Loucy (cell line): ENCODE measurements around the gene LRRC4C.

ENCODE experiments used
- H2AFZ ChIP-seq: fragments of 200-600 bp; sonication (generic); 2 replicates; pipeline ENCODE4 v1.6.0; 2016; ENCODE audit warnings: antibody characterized with exemption, mild to moderate bottlenecking, low read length, moderate library complexity
- H3F3A ChIP-seq: fragments of 200-600 bp; 2 replicates; pipeline ENCODE4 v1.6.0; 2016; ENCODE audit warnings: antibody characterized with exemption, low read depth, mild to moderate bottlenecking
- H3K27me3 ChIP-seq: fragments of 200-600 bp; sonication (generic); 2 replicates; pipeline ENCODE4 v1.6.1; 2014; ENCODE audit warnings: low read length, mild to moderate bottlenecking; ENCODE audit not compliant: insufficient read depth, poor library complexity, severe bottlenecking
- H3K36me3 ChIP-seq: fragments of 200-600 bp; sonication (generic); 2 replicates; pipeline ENCODE4 v1.6.1; 2016; ENCODE audit warnings: low read length; ENCODE audit not compliant: insufficient read depth
- H3K4me1 ChIP-seq: fragments of 200-600 bp; sonication (generic); 2 replicates; pipeline ENCODE4 v1.5.1; 2014; ENCODE audit warnings: low read length, mild to moderate bottlenecking; ENCODE audit not compliant: insufficient read depth, poor library complexity, severe bottlenecking
- H3K4me2 ChIP-seq: fragments of 200-600 bp; sonication (generic); 2 replicates; pipeline ENCODE4 v1.6.0; 2014; ENCODE audit warnings: antibody characterized with exemption, low read length, low read depth, mild to moderate bottlenecking; ENCODE audit not compliant: poor library complexity, severe bottlenecking
- H3K4me3 ChIP-seq: fragments of 200-600 bp; sonication (generic); 2 replicates; pipeline ENCODE4 v1.5.1; 2014; ENCODE audit warnings: low read length, mild to moderate bottlenecking, mixed read lengths; ENCODE audit not compliant: poor library complexity, severe bottlenecking
- H3K79me2 ChIP-seq: fragments of 200-600 bp; sonication (generic); 2 replicates; pipeline ENCODE4 v1.6.1; 2014; ENCODE audit warnings: low read length; ENCODE audit not compliant: insufficient read depth
- H3K9ac ChIP-seq: fragments of 200-600 bp; sonication (generic); 2 replicates; pipeline ENCODE4 v1.6.0; 2014; ENCODE audit warnings: mild to moderate bottlenecking, low read depth, low read length, moderate library complexity; ENCODE audit not compliant: poor library complexity, severe bottlenecking
- H3K9me2 ChIP-seq: fragments of 200-600 bp; sonication (generic); replicated peaks from 2 replicates; pipeline ENCODE4 v1.6.1; 2016; ENCODE audit warnings: low read depth, low read length, mixed read lengths
- H3K9me3 ChIP-seq: fragments of 200-600 bp; sonication (generic); 2 replicates; pipeline ENCODE4 v1.6.1; 2014; ENCODE audit warnings: mild to moderate bottlenecking, antibody characterized with exemption, low read length, low read depth; ENCODE audit not compliant: insufficient read depth
- H4K20me1 ChIP-seq: fragments of 200-600 bp; sonication (generic); 2 replicates; pipeline ENCODE4 v1.6.0; 2014; ENCODE audit warnings: antibody characterized with exemption, low read length, mild to moderate bottlenecking; ENCODE audit not compliant: insufficient read depth, poor library complexity, severe bottlenecking
- EZH2phosphoT487 ChIP-seq: fragments of 200-600 bp; IDR thresholded peaks from 2 replicates; pipeline ENCODE4 v1.6.1; 2018; ENCODE audit warnings: antibody characterized with exemption, mild to moderate bottlenecking, moderate library complexity, borderline replicate concordance
- TF ChIP-seq, protein P1 (sequence below): fragments of 200-600 bp; sonication (generic); conservative IDR thresholded peaks from 2 replicates; pipeline ENCODE4 v1.5.1; 2014; ENCODE audit warnings: mild to moderate bottlenecking, antibody characterized with exemption, low read length

The LRRC4C gene

DNA sequence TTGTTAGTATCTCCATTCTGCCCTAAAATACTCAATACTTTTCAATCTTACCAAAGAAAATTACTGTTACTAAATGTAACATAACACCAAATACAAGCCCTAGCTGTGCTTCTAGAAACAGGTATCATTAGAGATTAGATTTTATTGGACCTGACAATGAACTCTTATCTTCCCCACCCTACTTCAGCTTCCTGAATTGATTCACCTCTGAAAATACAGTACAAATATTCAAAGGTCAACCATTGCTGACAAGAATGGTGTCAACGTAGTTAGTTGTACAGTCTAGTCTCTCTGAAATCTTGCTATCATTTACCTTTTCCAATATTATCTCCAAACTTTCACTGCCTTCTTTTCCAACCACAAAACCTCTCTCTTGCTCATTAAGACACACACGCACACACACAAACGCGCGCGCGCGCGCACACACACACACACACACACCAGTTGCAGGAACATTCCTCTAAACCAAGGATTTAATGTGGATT lies 22.4 kb downstream of the LRRC4C start:
- no peaks in the 10 kb centered on the region for H3K27me3 ChIP-seq
- no peaks in the 10 kb centered on the region for H3F3A ChIP-seq
- no peaks in the 10 kb centered on the region for H3K9me2 ChIP-seq
- H3K79me2 ChIP-seq, result no peaks in the 10 kb centered on the region
- no peak overlapping the region for H3K9ac ChIP-seq
- TF ChIP-seq, protein P1, sequence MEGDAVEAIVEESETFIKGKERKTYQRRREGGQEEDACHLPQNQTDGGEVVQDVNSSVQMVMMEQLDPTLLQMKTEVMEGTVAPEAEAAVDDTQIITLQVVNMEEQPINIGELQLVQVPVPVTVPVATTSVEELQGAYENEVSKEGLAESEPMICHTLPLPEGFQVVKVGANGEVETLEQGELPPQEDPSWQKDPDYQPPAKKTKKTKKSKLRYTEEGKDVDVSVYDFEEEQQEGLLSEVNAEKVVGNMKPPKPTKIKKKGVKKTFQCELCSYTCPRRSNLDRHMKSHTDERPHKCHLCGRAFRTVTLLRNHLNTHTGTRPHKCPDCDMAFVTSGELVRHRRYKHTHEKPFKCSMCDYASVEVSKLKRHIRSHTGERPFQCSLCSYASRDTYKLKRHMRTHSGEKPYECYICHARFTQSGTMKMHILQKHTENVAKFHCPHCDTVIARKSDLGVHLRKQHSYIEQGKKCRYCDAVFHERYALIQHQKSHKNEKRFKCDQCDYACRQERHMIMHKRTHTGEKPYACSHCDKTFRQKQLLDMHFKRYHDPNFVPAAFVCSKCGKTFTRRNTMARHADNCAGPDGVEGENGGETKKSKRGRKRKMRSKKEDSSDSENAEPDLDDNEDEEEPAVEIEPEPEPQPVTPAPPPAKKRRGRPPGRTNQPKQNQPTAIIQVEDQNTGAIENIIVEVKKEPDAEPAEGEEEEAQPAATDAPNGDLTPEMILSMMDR, result no peak
- no peaks in the 10 kb centered on the region for H3K9me3 ChIP-seq
- H3K4me1 ChIP-seq, result no peaks in the 10 kb centered on the region
- no peak overlapping the region for H2AFZ ChIP-seq
- H3K4me3 ChIP-seq, result no peak overlapping the region
- H3K4me2 ChIP-seq, result no peak overlapping the region
- no peaks in the 10 kb centered on the region for H3K36me3 ChIP-seq
- H4K20me1 ChIP-seq, result no peaks in the 10 kb centered on the region

DNA sequence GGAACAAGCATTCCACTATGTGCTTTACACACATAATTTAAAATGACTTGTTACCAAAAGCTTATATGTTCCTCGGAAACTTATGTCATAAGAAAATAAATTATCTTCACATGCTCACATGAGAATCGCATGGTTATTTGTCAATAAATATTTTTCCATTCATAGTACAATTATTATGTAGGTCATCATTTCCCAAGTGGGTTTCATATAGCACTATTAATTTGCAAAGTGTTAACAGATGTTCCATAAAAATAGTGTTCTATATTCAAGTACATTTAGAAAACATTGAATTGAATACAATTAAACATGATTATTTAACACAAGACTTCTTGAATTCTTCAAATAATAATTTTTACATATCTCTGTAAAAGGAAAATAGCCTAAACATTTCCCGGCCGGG lies 23.9 kb downstream of the LRRC4C start:
- H3F3A ChIP-seq, result no peaks in the 10 kb centered on the region
- no peak for TF ChIP-seq EZH2phosphoT487
- TF ChIP-seq, protein P1, result no peak

DNA sequence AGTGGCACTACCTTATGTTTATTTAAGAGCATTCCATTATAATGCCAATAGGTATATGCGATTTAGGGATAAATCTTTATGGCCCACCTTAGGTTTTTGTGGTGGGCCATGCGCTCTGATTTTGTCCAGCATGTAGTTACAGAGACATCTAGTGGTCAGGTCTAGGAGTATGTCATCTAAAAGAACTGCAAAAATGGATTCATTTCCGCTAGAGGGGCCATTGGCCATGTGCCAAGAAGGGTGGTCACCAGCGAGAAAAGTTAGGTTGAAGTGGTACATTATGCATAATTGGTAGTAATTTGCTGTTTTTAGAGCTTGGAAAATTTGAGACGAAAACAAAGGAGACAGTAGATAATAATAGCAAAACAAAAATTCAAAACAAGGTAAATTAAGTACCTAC lies 27.7 kb downstream of the LRRC4C start:
- H3K4me2 ChIP-seq, result no peak overlapping the region
- H3K9ac ChIP-seq, result no peak overlapping the region
- H3K79me2 ChIP-seq, result no peaks in the 10 kb centered on the region
- no peaks in the 10 kb centered on the region for H4K20me1 ChIP-seq
- no peak overlapping the region for H2AFZ ChIP-seq
- H3K36me3 ChIP-seq, result no peaks in the 10 kb centered on the region
- H3K27me3 ChIP-seq, result no peaks in the 10 kb centered on the region
- H3K9me2 ChIP-seq, result no peaks in the 10 kb centered on the region
- no peaks in the 10 kb centered on the region for H3K9me3 ChIP-seq
- no peaks in the 10 kb centered on the region for H3F3A ChIP-seq
- H3K4me1 ChIP-seq, result no peaks in the 10 kb centered on the region
- no peak overlapping the region for H3K4me3 ChIP-seq
- no peak for TF ChIP-seq EZH2phosphoT487
- TF ChIP-seq, protein P1, result peak; percentile 64

More for the DNA sequence above, 23.9 kb downstream of the LRRC4C start:
- Histone ChIP-seq H2AFZ (no peak overlapping the region), H3K4me2 (no peak overlapping the region), H3K4me1 (no peaks in the 10 kb centered on the region), H3K9ac (no peak overlapping the region), H3K9me3 (no peaks in the 10 kb centered on the region), H3K4me3 (no peak overlapping the region), H3K9me2 (no peaks in the 10 kb centered on the region), H3K27me3 (no peaks in the 10 kb centered on the region), H3K79me2 (no peaks in the 10 kb centered on the region), H4K20me1 (no peaks in the 10 kb centered on the region), H3K36me3 (no peaks in the 10 kb centered on the region)
